ENCODE results near the gene CDKAL1.
A peak's percentile ranks its signal among the peaks of the same experiment; 100 is the strongest.
"Not testable (repeated sequence)": the region's sequence is repeated elsewhere in the genome, so short reads cannot be mapped to it uniquely, and the experiment has no call there.

Gene CDKAL1

DNA sequence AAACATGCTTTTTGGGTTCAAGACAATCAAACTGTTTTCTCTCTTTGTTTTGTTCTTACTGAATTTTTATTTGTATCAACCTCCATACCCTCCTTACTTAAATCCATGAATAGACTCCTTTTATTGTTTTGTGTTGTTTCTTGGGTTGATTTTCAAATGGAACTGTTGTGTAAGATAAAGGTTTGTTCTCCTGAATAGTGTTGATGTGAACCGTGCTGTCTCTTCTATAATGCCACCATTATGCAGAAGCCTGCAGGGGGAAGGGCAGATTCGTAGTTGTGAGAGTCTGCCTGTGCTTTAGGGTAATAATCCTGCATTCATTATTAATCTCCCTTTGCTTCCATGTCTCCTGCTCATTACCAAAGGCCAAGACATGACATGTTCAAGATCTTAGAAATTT, 105.9 kb downstream of the CDKAL1 start:
- no peak for DNase-seq (ENCODE audit: low spot score)

DNA sequence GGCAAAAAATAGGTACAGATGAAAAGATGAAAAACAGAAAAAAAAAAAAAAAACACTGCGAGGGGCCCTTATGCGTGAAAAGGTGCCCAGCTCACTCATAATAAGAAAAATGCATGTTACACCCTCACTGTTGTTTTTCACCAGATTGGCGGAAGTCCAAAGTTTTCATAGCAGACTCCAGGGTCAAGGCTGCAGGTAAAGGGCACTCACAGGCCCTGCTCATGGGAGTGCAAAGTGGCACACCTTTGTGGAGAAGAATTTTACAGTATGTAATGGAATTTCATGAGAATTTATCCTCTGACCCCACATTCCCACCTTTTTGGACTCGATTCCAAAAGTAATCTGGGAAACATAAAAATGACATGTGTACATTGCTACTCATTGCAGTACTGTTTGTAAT, 108.2 kb downstream of the CDKAL1 start:
- DNase-seq (ENCODE audit: low spot score): no peak

DNA sequence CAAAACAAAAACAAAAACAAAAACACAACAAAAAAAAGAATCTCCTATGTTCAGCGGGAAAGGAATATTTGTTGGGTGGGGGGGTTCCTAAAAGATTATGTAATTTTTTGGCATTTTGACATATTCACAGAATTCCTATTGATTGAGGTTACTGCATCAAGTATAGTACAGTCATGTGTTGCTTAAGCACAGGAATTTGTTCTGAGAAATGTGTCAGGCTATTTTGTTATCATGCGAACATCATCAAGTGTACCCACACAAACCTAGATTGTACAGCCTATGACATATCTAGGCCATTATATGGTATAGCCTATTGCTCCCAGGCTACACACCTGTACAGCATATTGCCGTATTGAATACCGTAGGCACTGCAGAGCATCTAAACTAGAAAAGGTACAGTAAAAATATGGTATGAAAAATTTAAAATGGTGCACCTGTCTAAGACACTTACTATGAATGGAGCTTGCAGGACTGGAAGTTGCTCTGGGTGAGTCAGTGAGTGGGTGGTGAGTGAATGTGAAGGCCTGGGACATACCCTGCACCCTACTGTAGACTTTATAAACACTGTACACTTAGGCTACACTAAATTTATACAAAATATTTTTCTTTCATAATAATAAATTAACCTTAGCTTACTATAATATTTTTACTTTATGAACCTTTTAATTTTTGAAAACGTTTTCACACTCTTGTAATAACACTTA, 110.6 kb downstream of the CDKAL1 start:
- DNase-seq (ENCODE audit: low spot score): no peak

DNA sequence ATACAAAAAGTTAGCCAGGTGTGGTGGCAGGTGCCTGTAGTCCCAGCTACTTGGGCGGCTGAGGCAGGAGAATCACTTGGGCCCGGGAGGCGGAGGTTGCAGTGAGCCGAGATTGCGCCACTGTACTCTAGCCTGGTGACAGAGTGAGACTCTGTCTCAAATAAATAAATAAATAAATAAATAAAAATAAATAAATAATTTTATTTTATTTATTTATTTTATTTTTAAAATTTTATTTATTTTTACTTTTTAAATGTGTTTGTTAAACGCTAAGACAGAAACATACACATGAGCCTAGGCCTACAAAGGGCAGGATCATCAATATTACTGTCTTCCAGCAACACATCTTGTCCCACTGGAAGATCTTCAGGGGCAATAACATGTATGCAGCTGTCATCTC, 111.3 kb downstream of the CDKAL1 start:
- not testable (repeated sequence) for DNase-seq (ENCODE audit: low spot score)

DNA sequence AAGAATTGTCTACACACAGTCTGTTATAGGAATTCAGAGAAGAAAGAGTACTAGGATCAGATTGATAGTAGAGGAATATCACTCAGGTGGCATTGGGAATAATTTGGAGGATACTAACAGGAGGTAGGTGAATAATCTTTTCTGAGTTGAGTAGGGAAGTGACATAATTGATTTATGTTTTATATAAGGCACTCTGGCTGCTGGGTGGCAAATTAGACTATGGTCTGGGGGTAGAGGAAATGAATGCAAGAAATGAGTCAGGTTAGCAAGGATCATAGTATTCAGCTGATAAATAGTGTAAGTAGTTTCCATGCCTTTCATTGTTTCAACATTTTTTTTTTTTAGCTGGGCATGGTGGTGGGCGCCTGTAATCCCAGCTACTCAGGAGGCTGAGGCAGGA, 113.3 kb downstream of the CDKAL1 start:
- peak; percentile 4 for DNase-seq (ENCODE audit: low spot score)

DNA sequence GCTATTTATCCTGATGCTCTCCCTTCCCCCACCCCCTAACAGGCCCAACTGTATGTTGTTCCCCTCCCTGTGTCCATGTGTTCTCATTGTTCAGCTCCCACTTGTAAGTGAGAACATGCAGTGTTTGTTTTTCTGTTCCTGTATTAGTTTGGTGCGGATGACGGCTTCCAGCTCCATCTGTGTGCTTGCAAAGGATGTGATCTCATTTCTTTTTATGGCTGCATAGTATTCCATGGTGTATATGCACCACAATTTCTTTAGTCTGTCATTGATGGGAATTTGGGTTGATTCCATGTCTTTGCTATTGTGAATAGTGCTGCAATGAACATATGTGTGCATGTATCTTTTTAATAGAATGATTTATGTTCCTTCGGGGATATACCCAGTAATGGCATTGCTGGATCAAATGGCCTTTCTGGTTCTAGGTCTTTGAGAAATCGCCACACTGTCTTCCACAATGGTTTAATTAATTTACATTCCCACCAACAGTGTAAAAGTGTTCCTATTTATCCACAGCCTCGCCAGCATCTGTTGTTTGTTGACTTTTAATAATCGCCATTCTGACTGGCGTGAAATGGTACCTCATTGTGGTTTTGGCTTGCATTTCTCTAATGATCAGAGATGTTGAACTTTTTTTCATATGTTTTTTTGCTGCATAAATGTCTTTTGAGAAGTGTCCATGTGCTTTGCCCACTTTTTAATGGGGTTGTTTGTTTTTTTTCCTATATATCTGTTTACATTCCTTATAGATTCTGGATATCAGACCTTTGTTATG, 115.6 kb downstream of the CDKAL1 start:
- DNase-seq (ENCODE audit: low spot score): not testable (repeated sequence)

DNA sequence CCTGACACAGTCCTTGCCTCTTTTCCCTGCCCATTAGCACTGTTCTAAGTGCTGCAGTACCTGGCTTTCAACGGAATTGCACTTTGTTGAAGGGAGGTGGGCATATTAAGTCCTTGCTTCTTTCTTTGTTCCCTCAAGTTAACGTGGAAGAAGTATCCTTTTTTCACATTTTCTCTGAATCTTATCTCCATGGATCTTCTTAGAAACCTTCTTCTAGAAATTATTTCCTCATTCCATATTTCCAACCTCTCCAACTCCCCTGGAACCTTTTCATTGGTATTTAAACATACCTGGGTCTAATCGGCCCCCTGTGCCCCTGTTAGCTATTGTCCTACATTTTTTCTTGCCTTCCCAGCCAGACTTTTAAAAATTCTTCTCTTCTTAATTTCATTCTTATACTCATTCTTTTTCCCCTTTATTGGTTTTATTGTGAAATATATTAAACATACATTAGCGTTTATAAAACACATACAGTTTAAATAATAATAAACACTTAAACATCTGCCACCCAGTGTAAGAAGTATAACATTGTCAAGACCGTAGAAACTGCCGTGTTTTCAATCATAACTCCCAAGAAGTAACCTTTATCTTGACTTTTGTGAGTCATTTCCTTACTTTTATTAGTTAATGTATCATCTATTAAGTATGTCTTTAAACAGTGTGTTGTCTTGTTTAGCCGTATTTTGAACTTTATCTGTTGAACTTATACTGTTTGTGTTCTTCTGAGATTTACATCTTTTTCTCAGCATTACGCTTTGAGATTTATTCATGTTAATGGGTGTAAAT, 118.2 kb downstream of the CDKAL1 start:
- no peak for DNase-seq (ENCODE audit: low spot score)

DNA sequence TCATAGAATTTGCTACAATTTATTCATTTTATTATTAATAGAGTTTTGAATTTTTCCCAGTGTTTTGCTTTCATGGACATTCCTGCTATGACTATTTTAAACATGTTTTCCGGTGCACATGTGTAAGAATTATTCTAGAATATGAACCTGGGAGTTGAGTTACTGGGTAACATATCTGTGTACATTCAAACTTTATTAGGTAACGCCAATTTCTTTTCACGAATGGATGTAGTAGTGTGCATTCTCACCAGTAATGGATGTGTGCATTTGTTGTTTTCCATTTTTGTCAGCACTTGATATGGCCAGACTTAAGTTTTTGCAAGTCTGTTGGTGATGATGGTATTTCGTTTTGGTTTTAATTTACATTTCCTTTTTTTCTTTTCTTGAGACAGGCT, 118.8 kb downstream of the CDKAL1 start:
- DNase-seq (ENCODE audit: low spot score): no peak

DNA sequence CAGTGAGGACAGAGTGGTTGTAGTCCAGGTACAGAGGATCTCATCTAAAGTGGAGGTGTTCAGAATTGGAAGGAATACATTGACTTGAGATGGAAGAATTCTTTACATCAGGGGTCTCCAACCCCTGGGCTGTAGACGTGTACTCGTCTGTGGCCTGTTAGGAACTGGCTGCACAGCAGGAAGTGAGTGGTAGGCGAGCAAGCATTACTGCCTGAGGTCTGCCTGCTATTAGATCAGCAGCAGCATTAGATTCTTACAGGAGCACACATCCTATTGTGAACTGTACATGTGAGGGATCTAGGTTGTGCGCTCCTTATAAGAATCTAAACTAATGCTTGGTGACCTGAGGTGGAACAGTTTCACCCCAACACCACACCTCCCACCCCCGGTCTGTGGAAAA, 121.1 kb downstream of the CDKAL1 start:
- no peak for DNase-seq (ENCODE audit: low spot score)

DNA sequence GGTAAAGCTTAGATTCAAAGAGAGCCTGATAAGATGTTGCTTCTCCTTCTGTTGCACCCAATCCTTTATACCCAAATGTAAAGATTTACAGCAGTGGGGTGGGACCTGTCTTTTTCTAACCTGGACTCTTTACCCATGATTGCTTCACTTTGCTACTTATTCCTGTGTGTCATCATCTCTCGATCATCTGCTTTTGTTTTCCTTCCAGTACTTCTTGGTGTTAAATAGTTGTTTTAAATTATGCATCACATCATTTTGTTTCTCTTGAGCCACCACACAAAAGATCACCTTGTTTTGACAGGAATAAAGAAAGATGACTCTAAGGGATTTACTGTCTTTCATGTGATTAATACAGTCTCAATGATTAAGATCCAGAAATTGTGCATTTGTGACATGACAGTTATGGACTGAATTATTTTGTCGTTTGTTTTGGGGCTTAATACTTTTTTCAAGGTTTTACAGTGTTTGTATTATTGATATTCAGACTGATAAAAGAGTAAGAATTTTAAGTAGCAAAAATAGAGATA, 123.1 kb downstream of the CDKAL1 start:
- no peak for DNase-seq (ENCODE audit: low spot score)

DNA sequence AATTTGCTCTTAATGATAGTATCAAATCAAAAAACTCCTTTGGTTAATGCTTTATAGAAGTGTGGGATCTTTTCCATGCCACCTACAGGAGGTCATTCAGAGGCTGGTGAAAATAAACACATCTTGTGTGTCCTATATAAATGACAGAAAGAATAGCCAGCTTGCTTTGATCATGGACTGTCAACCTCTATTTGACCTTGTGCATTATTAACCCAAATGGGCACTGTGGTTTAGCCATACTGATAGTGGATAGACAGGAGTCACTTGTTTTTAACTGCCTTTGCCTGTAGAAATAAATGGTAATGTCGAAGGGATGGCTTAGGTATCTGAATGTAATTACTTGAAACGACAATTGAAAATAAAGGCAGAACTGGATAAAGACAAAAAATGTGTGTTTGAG, 123.8 kb downstream of the CDKAL1 start:
- no peak for DNase-seq (ENCODE audit: low spot score)

DNA sequence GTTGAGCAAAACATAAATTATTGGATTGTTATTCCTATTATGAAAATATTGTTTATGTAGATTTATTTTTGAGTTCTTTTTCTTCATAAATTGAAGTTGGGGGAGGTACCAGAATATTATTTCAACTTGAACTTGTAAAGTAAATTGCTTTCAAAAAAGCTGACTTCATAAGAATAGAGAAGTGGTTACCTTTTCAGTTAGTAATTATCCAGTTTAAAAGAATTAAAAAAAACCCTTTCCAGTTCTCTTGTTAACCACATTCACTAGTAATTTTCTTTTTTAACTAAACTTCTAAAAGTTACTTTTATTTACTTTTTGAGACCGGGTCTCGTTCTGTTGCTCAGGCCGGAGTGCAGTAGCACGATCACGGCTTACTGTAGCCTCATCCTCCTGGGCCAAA, 124.3 kb downstream of the CDKAL1 start:
- DNase-seq (ENCODE audit: low spot score): no peak

DNA sequence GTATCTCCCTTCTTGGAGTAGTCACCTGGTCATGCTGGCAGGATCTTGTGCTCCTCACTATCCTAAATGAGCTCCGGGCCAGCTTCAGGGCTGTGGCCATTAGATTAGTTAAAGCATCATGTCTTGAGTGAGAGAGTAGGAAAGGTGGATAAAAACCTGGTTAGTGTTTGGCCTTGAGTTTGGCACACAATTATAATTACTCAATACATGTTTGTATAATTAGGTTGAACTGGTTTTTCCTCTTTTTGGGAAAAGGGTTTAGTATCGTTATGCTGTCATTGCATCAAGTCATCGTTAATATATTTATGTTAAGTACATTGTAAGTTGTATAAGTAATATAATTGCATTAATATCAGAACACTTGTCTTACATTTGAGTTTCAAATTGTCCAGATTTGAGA, 126.3 kb downstream of the CDKAL1 start:
- no peak for DNase-seq (ENCODE audit: low spot score)

DNA sequence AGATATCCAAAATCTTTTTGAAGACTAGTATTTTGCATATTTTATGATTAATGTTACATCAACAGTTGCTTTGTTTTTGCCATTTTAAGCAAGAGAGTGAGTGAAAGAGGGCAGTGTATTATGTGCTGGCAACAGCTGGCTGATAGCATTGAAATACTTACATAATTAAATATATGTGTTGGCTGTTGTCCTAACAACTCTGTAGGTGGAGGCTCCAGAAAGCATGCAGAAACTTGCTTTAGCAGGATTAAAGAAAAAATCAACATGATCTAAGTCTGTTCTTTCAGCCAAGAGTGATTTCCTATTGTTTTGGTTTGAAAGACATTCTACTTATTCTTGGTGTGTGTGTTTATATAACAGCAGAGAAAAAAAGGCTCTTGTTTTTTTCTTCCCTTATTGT, 127.5 kb downstream of the CDKAL1 start:
- DNase-seq (ENCODE audit: low spot score): no peak

DNA sequence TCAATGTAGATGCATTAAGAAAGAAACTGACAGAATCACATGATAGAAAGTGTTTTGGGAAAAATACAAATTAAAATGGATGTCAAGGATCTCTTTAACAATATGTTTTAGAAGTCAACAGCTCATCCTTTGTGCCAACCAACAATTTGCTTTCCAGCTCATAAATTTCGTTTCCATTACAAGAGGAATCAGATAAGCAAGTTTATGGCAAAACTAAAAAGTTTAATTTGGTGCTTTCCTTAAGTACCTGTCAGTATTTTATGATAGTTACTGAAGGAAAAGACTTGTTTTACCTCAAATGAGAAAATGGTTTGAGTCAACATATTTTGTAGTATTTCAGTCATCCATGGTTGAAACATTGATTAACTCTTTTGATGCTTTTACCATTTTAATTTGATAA, 130.0 kb downstream of the CDKAL1 start:
- DNase-seq (ENCODE audit: low spot score): no peak

DNA sequence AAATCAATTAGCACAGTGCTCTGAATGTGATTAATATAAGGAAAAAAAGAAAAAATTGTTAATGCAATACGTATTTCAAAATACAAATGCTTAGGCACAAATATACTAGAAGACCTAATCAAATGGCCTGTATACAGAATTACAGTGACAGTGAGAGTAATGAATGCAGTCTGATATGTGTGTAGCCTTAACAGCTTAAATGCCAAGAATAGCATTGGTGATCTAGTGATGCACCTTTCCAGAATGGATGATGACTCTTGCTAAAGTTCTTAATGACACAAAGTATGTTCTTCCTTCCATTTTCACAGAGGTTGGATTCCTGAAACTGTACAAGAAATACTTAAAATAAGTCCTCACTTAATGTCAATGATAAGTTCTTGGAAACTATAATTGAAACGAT, 131.0 kb downstream of the CDKAL1 start:
- no peak for DNase-seq (ENCODE audit: low spot score)

DNA sequence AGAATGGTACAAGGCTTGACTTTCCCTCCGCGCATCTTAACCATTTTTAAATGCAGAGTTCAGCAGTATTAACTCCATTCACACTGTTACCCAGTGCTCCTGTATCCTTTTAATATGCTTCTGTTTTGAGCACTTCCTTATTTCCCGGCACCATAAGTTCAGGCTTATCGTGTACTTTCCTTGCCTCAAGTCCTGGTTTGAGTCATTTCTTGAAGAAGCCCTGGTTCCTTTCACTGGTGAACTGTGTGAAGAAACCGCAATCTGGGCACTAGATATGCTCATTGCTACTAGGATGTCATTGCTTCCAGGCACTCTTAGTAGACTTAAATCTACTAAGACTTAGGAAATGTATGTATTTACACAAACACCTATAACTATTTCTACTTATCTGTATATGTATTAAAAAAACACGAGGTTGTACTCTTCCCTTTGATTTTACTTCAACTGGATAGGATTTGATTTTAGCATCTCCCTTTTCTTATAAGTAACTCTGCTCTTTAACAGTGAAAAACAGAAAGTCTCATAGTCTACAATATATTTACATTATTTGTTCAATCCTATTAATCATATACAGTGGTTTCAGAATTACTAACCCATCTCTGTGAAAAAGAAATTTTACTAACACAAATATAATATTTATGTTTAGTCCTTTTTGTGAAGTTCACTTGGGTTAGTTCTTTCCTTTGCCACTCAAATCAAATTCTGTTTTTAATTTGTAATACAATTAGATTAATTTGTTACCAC, 135.5 kb downstream of the CDKAL1 start:
- DNase-seq (ENCODE audit: low spot score): peak; percentile 54

DNA sequence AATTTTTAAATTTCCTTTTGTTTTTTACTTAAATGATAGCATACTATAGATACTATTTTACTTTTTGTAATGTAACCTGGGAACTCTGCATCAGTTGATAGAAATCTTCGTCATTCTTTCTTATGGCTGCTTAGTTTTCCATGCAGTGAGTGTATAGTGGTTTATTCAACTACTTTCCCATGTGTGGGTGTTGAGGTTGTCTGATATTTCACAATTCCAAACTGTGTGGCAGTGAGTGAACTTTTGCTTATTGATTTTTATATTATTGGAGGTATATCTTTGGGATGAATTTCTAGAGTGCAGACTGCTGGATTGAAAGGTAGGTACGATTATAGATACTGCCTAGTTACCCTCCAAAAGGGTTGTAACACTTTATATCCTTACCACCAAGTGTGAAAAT, 136.5 kb downstream of the CDKAL1 start:
- no peak for DNase-seq (ENCODE audit: low spot score)

DNA sequence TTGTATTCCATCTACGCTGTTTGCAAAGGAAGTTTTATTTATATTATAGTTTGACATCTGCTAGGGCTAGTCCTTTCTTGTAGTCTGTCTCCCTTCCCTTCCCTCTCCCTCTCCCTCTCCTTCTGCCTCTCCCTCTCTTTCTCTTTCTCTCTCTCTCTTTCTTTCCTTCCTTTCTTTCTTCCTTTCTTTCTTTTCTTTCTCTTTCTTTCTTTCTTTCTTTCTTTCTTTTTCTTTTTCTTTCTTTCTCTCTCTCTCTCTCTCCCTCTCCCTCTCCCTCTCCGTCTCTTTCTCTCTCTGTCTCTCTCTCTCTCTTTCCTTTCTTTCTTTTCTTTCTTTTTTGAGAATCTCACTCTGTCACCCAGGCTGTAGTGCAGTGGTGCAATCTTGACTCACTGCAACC, 137.8 kb downstream of the CDKAL1 start:
- no peak for DNase-seq (ENCODE audit: low spot score)

DNA sequence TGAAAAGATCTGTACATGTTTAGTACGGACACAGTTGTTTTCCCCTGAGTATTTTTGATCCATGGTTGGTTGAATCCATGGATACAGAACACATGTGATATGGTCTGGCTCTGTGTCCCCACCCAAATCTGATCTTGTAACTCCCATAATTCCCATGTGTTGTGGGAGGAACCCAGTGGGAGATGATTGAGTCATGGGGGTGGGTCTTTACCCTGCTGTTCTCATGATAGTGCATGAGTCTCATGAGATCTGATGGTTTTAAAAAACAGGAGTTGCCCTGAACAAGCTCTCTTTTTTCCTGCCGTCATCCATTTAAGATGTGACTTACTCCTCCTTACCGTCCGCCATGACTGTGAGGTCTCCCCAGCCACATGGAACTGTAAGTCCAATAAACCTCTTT, 139.2 kb downstream of the CDKAL1 start:
- no peak for DNase-seq (ENCODE audit: low spot score)

DNA sequence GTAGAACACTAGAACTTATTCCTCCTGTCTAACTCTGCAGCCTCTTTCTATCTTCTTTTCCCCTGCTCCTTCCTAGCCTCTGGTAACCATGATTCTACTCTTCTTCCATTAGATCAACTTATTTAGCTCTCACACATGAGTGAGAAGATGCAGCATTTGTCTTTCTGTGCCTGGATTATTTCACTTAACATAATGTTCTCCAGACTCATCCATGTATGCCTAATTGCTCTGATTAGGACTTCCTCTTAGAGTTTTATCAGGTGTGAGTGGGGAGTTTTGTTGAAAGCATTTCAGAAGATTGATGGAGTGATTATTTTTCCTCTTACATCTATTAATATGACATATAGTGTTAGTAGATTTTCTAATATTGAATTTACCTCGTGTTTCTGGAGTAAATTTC, 140.4 kb downstream of the CDKAL1 start:
- no peak for DNase-seq (ENCODE audit: low spot score)

DNA sequence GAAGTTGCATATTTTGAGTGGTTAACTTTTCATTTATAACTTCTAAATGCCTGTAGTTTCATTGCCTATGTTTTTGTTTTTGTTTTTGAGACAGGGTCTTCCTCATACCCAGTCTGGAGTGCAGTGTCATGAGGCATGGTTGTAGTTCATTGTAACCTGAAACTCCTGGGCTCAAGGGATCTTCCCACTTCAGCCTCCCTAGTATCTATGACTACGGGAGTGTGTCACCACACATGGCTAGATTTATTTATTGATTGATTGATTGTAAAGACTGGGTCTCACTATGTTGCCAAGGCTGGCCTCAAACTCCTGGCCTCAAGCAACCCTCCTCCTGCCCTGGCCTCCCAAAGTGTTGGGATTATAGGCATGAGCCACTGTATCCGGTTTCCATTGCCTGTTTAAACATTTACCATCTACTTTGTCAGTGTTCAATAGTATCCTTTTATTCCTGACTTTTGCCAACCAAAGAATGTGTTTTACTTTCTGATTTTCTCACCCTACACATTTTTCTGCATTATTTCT, 144.6 kb downstream of the CDKAL1 start:
- no peak for DNase-seq (ENCODE audit: low spot score)

Data from activated CD4-positive, alpha-beta T cell treated with anti-CD3 and anti-CD28 coated beads, Interleukin-2, Interleukin-4, amounts not matched to agents 100 ng/mL and 50 ng/mL, durations not matched to agents 16 hours and 8 hours (primary cell).